Measurements from ENCODE around the gene RGR.

The RGR gene, protein sequence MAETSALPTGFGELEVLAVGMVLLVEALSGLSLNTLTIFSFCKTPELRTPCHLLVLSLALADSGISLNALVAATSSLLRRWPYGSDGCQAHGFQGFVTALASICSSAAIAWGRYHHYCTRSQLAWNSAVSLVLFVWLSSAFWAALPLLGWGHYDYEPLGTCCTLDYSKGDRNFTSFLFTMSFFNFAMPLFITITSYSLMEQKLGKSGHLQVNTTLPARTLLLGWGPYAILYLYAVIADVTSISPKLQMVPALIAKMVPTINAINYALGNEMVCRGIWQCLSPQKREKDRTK

DNA sequence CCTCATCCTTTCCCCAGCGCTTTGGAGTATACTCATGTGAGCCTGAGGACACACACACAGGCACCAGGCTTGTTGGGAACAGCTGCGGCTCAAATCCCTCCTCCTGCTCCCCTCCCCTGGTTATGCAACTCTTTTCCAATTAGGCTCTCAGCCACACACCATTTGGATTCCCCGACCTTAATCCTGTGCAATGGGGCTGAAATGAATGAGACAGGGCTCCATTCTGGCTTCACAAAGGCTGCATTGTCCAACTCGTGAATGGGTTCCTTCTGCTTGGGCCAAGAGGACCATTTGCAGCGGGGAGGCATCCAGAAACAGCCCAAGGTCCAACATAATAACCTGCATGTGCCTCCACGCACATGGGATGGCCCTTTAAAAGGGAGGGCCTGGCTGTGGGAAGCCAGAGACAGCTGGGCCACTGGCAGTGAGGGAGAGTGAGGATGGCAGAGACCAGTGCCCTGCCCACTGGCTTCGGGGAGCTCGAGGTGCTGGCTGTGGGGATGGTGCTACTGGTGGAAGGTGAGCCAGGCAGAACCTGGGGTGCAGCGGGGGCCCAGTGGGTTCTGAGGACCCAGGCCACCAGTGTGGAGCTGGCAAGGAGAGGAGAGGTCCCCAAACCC is at the start of gene RGR:
Gene RGR (plus strand): TSS at position 403 of the 620 bp plus-strand sequence. CDS start 38 bp downstream, at position 441.
- Histone ChIP-seq H4K20me1 (ENCODE audit: insufficient read depth) (no peaks in the 10 kb centered on the region), H3K9ac (no peak within 1 kb of the TSS), H3K4me1 (ENCODE audit: low read depth, poor library complexity, severe bottlenecking) (no peaks in the 10 kb centered on the region), H3K79me2 (ENCODE audit: insufficient read depth, low read depth) (no peaks in the 10 kb centered on the region), H3K4me2 (no peak within 1 kb of the TSS), H3K27me3 (ENCODE audit: insufficient read depth, low read depth) (no peaks in the 10 kb centered on the region), H3K27ac (no peak within 1 kb of the TSS), H2AFZ (ENCODE audit: low read depth) (no peak within 1 kb of the TSS), H3K4me3 (IDR thresholded peaks at IDR 0.05; ENCODE audit: insufficient read depth, low read depth, low read length) (no peak within 1 kb of the TSS), H3K36me3 (ENCODE audit: insufficient read depth) (no peaks in the 10 kb centered on the region)
- TF ChIP-seq, protein P1, sequence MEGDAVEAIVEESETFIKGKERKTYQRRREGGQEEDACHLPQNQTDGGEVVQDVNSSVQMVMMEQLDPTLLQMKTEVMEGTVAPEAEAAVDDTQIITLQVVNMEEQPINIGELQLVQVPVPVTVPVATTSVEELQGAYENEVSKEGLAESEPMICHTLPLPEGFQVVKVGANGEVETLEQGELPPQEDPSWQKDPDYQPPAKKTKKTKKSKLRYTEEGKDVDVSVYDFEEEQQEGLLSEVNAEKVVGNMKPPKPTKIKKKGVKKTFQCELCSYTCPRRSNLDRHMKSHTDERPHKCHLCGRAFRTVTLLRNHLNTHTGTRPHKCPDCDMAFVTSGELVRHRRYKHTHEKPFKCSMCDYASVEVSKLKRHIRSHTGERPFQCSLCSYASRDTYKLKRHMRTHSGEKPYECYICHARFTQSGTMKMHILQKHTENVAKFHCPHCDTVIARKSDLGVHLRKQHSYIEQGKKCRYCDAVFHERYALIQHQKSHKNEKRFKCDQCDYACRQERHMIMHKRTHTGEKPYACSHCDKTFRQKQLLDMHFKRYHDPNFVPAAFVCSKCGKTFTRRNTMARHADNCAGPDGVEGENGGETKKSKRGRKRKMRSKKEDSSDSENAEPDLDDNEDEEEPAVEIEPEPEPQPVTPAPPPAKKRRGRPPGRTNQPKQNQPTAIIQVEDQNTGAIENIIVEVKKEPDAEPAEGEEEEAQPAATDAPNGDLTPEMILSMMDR (conservative IDR thresholded peaks at IDR 0.05; ENCODE audit: low read depth, low read length): no peak

DNA sequence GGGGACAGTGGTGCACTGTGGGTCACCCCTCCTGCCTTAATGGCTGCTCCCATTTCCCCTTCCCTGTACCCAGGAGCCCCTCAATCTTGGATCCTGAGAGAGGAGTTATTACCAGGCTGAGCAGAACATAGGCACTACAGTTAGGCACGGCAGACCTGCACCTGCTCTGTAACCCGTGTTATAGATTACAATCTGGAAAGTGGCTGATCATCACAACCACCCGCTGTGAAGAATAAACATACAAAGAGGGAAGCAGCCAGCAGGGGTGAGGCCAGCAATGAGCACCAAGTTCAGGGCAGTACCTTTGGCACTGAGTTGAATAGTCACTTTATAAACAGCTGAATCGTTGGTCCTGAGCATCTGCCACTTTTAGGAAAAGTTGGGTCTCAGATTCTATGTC is 48.8 kb upstream of the RGR start:
- H3K27ac ChIP-seq: no peak overlapping the region
- no peaks in the 10 kb centered on the region for H3K36me3 ChIP-seq (ENCODE audit: insufficient read depth)
- no peak overlapping the region for H3K9ac ChIP-seq
- H4K20me1 ChIP-seq (ENCODE audit: insufficient read depth): no peaks in the 10 kb centered on the region
- H2AFZ ChIP-seq (ENCODE audit: low read depth): no peak overlapping the region
- H3K79me2 ChIP-seq (ENCODE audit: insufficient read depth, low read depth): no peaks in the 10 kb centered on the region
- H3K4me3 ChIP-seq (IDR thresholded peaks at IDR 0.05; ENCODE audit: insufficient read depth, low read depth, low read length): no peak overlapping the region
- H3K4me1 ChIP-seq (ENCODE audit: low read depth, poor library complexity, severe bottlenecking): no peaks in the 10 kb centered on the region
- no peaks in the 10 kb centered on the region for H3K27me3 ChIP-seq (ENCODE audit: insufficient read depth, low read depth)
- TF ChIP-seq, protein P1 (conservative IDR thresholded peaks at IDR 0.05; ENCODE audit: low read depth, low read length): no peak
- no peak overlapping the region for H3K4me2 ChIP-seq

DNA sequence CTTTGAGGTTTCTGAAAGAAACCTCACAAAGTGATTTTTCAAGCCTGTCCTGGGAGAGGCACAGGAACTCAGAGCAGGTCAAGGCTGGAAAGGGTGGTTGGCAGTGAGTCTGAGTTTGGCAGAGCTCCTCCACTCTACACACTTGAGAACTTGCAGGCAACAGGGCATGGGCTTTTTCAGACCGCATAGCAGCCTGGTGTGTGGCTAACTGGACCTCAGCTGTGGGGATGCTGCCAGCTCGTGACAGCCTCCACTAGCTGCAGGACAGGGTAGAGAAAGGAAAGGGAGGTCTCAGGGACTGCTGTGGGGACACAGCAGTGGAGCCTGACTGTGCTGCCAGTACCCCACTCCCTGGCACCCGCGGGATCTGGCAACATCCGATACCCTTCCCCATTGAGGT is 47.9 kb upstream of the RGR start:
- Histone ChIP-seq H3K36me3 (ENCODE audit: insufficient read depth) (no peaks in the 10 kb centered on the region), H3K9ac (no peak overlapping the region), H3K27ac (no peak overlapping the region), H3K4me2 (no peak overlapping the region), H2AFZ (ENCODE audit: low read depth) (no peak overlapping the region), H4K20me1 (ENCODE audit: insufficient read depth) (no peaks in the 10 kb centered on the region), H3K27me3 (ENCODE audit: insufficient read depth, low read depth) (no peaks in the 10 kb centered on the region), H3K79me2 (ENCODE audit: insufficient read depth, low read depth) (no peaks in the 10 kb centered on the region), H3K4me1 (ENCODE audit: low read depth, poor library complexity, severe bottlenecking) (no peaks in the 10 kb centered on the region), H3K4me3 (IDR thresholded peaks at IDR 0.05; ENCODE audit: insufficient read depth, low read depth, low read length) (no peak overlapping the region)
- TF ChIP-seq, protein P1 (conservative IDR thresholded peaks at IDR 0.05; ENCODE audit: low read depth, low read length): no peak

DNA sequence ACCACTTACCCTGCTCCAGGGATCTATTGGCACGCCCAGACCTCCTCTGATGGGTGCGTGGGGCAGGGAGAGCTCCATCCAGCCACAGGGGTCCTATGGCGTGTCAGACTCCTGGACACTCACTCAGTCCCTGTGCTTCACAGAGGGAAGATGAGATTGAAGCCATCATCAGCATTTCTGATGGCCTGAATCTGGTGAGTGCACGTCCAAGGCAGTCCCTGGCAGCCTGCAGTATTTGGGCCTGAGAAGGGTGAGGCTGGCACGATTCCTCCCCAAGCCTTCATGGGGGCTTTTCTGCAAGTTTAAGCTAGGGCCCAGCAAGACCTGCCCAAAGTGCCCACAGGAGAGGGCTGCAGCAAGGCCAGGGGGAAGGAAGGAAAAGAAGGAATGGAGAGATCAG is 47.2 kb upstream of the RGR start:
- TF ChIP-seq, protein P1 (conservative IDR thresholded peaks at IDR 0.05; ENCODE audit: low read depth, low read length): no peak
- no peaks in the 10 kb centered on the region for H3K4me1 ChIP-seq (ENCODE audit: low read depth, poor library complexity, severe bottlenecking)
- no peaks in the 10 kb centered on the region for H3K27me3 ChIP-seq (ENCODE audit: insufficient read depth, low read depth)
- no peak overlapping the region for H3K9ac ChIP-seq
- no peak overlapping the region for H2AFZ ChIP-seq (ENCODE audit: low read depth)
- no peak overlapping the region for H3K4me2 ChIP-seq
- no peaks in the 10 kb centered on the region for H4K20me1 ChIP-seq (ENCODE audit: insufficient read depth)
- H3K36me3 ChIP-seq (ENCODE audit: insufficient read depth): no peaks in the 10 kb centered on the region
- no peaks in the 10 kb centered on the region for H3K79me2 ChIP-seq (ENCODE audit: insufficient read depth, low read depth)
- H3K27ac ChIP-seq: no peak overlapping the region
- no peak overlapping the region for H3K4me3 ChIP-seq (IDR thresholded peaks at IDR 0.05; ENCODE audit: insufficient read depth, low read depth, low read length)
